GM12878 (cell line): ENCODE measurements around the gene DNAJC22. TPM values are rescaled to one million over a fixed set of nuclear protein-coding genes. Genes with fewer than 3 reads are reported as not detected.

Experiments
- BACH1 ChIP-seq: fragments of 450-650 bp; IDR thresholded peaks from 2 replicates; pipeline ENCODE4 v1.6.1; 2017; ENCODE audit warnings: mild to moderate bottlenecking, borderline replicate concordance
- IKZF2 ChIP-seq, 2 experiments: fragments of 450-650 bp; IDR thresholded peaks; 2 replicates each; pipeline ENCODE4 v1.6.1; 2017; ENCODE audit warnings: mild to moderate bottlenecking in 2 of 2, moderate library complexity in 2 of 2
- MTA2 ChIP-seq: fragments of 450-650 bp; IDR thresholded peaks from 2 replicates; pipeline ENCODE4 v1.6.1; 2016; ENCODE audit warnings: low read depth, mild to moderate bottlenecking, moderate library complexity
- MXI1 ChIP-seq: fragments of 150-350 bp; IDR thresholded peaks from 2 replicates; pipeline ENCODE4 v1.6.1; 2011; ENCODE audit warnings: low read depth, mild to moderate bottlenecking, inconsistent platforms, low read length, improper control_type of control experiment
- MYB ChIP-seq: fragments of 150-350 bp; IDR thresholded peaks from 2 replicates; pipeline ENCODE4 v1.6.1; 2014; ENCODE audit warnings: mild to moderate bottlenecking, low read depth, low read length, borderline replicate concordance
- NFXL1 ChIP-seq: fragments of 450-650 bp; IDR thresholded peaks from 2 replicates; pipeline ENCODE4 v1.6.1; 2017; ENCODE audit warnings: antibody characterized with exemption, mild to moderate bottlenecking, borderline replicate concordance
- NFYA ChIP-seq: IDR thresholded peaks from 2 replicates; pipeline ENCODE4 v1.6.1; 2011; ENCODE audit warnings: low read depth, mild to moderate bottlenecking, low read length, improper control_type of control experiment, borderline replicate concordance
- NR2C1 ChIP-seq: fragments of 450-650 bp; IDR thresholded peaks from 2 replicates; pipeline ENCODE4 v1.6.1; 2017; ENCODE audit warnings: antibody characterized with exemption, mild to moderate bottlenecking, moderate library complexity
- NR2F1 ChIP-seq: fragments of 450-650 bp; conservative IDR thresholded peaks from 2 replicates; pipeline ENCODE4 v1.6.1; 2017; ENCODE audit warnings: mild to moderate bottlenecking
- PAX8 ChIP-seq: fragments of 450-650 bp; IDR thresholded peaks from 2 replicates; pipeline ENCODE4 v1.6.1; 2017; ENCODE audit warnings: mild to moderate bottlenecking, moderate library complexity
- RELA ChIP-seq: fragments of 450-650 bp; IDR thresholded peaks from 2 replicates; pipeline ENCODE4 v1.8.0; 2014; ENCODE audit warnings: borderline replicate concordance; ENCODE audit not compliant: partially characterized antibody
- SIX5 ChIP-seq: IDR thresholded peaks from 2 replicates; pipeline ENCODE4 v1.6.1; 2011; ENCODE audit warnings: mild to moderate bottlenecking, low read depth, low read length, moderate library complexity; ENCODE audit not compliant: severe bottlenecking
- SMC3 ChIP-seq: IDR thresholded peaks from 2 replicates; pipeline ENCODE4 v1.6.1; 2011; ENCODE audit warnings: low read length, improper control_type of control experiment, borderline replicate concordance
- STAT3 ChIP-seq: IDR thresholded peaks from 2 replicates; pipeline ENCODE4 v1.6.1; 2011; ENCODE audit warnings: low read depth, low read length, improper control_type of control experiment
- YBX1 ChIP-seq: fragments of 450-650 bp; IDR thresholded peaks from 2 replicates; pipeline ENCODE4 v1.6.1; 2016; ENCODE audit warnings: antibody characterized with exemption
- YY1 ChIP-seq: IDR thresholded peaks from 2 replicates; pipeline ENCODE4 v1.6.1; 2011; ENCODE audit warnings: low read depth, mild to moderate bottlenecking, low read length
- polyA plus RNA-seq, 11 experiments: library from polyadenylated mRNA; depleted of rRNA in 4 of 11; unstranded in 6 of 11; stranded (reverse) in 5 of 11; fragments of >200 nt; fragmentation: Nextera tagmentation in 4 of 11; fragmentation: Illumina TruSeq in 1 of 11; extraction: Ambion mirVana in 4 of 11; extraction: Trizol in 1 of 11; gene quantifications; 1 replicate in 1 of 11; 2 replicates in 10 of 11; pipeline versions ENCODE4 v1.2.1 to v1.2.3, GENCODE V29; 2011 to 2016; ENCODE audit warnings: inconsistent platforms in 2 of 11, missing spikeins in 2 of 11, low read depth in 1 of 11
- total RNA-seq, 4 experiments: library from RNA; depleted of rRNA in 3 of 4; stranded (reverse); fragments of >200 nt in 3 of 4; fragmentation: Illumina TruSeq in 1 of 4; extraction: Trizol in 1 of 4; gene quantifications; 2 replicates each; pipeline versions ENCODE4 v1.2.1 to v1.2.3, GENCODE V29; 2013 to 2021
- TF ChIP-seq, protein P1 (sequence below): IDR thresholded peaks from 2 replicates; pipeline ENCODE4 v1.6.1; 2012; ENCODE audit warnings: low read depth, low read length, improper control_type of control experiment
- TF ChIP-seq, protein P2 (sequence below): IDR thresholded peaks from 2 replicates; pipeline ENCODE4 v1.6.1; 2012; ENCODE audit warnings: low read depth, low read length, improper control_type of control experiment

The DNAJC22 gene
- total and polyA plus RNA-seq, 10 of the 15 experiments (the other 5 are each of a cell fraction or from before 2014, with no cell fraction given), result 0.06 to 0.61 (median 0.13) TPM; not detected in 3

DNA sequence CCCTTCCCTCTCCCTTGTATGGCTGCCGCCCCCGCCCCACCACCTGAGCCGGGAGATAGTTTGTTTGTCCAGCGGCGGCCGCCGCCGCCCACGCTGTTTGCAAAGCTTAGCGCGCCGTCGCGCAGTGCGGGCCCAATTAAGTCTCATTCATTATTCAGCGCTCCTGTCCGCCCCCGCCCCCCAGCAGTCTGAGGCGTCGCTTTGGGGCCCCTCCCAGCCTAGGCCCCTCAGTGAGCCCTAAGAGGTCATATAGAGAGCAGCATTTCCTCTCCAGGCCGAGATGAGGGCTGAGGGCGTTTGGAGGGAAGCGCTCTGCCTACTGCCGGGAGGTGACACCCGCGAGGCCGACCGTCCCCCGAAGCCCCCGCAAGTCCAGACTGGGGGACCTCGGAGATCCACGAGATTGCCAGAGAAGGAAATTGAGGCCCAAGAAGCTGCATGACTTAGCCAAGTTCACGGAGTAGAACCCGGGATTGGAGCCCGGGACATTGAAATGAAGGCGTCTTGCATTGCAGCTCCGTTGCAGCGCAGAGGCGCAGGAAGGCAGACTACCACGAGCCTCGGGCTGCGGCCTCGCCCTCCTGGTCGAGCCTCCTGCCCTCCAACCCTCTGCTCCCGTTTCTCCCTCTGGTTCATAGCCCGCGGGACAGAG lies at the start of gene DNAJC22 (continued):
- no peak for TF ChIP-seq SMC3
- no peak for TF ChIP-seq BACH1
- TF ChIP-seq PAX8, result no peak
- no peak for TF ChIP-seq RELA
- no peak for TF ChIP-seq NFYA
- TF ChIP-seq YBX1, result no peak
- TF ChIP-seq NFXL1, result no peak
- no peak for TF ChIP-seq YY1
- no peak for TF ChIP-seq MTA2
- TF ChIP-seq, protein P1, sequence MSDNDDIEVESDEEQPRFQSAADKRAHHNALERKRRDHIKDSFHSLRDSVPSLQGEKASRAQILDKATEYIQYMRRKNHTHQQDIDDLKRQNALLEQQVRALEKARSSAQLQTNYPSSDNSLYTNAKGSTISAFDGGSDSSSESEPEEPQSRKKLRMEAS, result no peak
- TF ChIP-seq STAT3, result no peak
- TF ChIP-seq SIX5, result no peak
- 0 out of 2 replicates have a peak, but pooled peaks have one; percentile 30 for TF ChIP-seq NR2F1
- TF ChIP-seq NR2C1, result no peak
- TF ChIP-seq MYB, result no peak
- TF ChIP-seq MXI1, result no peak
- TF ChIP-seq IKZF2 (IDR thresholded peaks at IDR 0.05), result 0 out of 4 replicates have a peak, but pooled peaks of 1 of the 2 experiments have one; percentile 11
- TF ChIP-seq, protein P2, sequence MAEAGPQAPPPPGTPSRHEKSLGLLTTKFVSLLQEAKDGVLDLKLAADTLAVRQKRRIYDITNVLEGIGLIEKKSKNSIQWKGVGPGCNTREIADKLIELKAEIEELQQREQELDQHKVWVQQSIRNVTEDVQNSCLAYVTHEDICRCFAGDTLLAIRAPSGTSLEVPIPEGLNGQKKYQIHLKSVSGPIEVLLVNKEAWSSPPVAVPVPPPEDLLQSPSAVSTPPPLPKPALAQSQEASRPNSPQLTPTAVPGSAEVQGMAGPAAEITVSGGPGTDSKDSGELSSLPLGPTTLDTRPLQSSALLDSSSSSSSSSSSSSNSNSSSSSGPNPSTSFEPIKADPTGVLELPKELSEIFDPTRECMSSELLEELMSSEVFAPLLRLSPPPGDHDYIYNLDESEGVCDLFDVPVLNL, result no peak
